Choroid plexus epithelial cell (primary cell): ENCODE measurements around the gene MATN1.

Experiments used
- DNase-seq: peaks from one replicate; pipeline ENCODE4 v3.0.0-alpha.2; 2010; ENCODE audit warnings: low read depth
- H3K4me3 ChIP-seq: 2 replicates; pipeline ENCODE4 v1.5.1; 2011; ENCODE audit warnings: low read depth, mild to moderate bottlenecking, control low read depth, low read length, moderate library complexity
- TF ChIP-seq, protein P1 (sequence below): conservative IDR thresholded peaks from 2 replicates; pipeline ENCODE4 v1.5.1; 2011; ENCODE audit warnings: low read depth, mild to moderate bottlenecking, control low read depth, inconsistent platforms, low read length, moderate library complexity

The MATN1 gene

DNA sequence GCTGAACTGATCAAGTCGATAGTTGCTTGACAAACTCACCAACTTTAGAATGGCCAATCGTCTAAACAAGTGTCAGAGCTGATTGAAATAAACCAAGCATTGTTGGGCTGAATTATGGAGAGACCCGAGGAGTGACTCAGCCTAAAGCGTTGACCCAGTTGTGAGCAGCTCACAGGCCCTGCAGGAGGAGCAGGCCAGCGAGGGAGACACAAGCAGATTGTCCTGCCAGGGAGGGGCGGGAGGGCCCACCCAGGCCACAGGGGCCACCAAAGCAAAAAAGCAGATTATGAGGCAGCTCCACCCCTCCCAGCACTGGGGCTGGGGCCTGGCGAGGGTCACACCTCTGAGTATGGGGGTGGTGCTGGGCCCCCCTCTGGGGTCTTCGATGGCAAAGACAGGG, 10.1 kb upstream of the MATN1 start:
- H3K4me3 ChIP-seq, result no peak overlapping the region
- TF ChIP-seq, protein P1, sequence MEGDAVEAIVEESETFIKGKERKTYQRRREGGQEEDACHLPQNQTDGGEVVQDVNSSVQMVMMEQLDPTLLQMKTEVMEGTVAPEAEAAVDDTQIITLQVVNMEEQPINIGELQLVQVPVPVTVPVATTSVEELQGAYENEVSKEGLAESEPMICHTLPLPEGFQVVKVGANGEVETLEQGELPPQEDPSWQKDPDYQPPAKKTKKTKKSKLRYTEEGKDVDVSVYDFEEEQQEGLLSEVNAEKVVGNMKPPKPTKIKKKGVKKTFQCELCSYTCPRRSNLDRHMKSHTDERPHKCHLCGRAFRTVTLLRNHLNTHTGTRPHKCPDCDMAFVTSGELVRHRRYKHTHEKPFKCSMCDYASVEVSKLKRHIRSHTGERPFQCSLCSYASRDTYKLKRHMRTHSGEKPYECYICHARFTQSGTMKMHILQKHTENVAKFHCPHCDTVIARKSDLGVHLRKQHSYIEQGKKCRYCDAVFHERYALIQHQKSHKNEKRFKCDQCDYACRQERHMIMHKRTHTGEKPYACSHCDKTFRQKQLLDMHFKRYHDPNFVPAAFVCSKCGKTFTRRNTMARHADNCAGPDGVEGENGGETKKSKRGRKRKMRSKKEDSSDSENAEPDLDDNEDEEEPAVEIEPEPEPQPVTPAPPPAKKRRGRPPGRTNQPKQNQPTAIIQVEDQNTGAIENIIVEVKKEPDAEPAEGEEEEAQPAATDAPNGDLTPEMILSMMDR, result no peak
- no peak for DNase-seq

DNA sequence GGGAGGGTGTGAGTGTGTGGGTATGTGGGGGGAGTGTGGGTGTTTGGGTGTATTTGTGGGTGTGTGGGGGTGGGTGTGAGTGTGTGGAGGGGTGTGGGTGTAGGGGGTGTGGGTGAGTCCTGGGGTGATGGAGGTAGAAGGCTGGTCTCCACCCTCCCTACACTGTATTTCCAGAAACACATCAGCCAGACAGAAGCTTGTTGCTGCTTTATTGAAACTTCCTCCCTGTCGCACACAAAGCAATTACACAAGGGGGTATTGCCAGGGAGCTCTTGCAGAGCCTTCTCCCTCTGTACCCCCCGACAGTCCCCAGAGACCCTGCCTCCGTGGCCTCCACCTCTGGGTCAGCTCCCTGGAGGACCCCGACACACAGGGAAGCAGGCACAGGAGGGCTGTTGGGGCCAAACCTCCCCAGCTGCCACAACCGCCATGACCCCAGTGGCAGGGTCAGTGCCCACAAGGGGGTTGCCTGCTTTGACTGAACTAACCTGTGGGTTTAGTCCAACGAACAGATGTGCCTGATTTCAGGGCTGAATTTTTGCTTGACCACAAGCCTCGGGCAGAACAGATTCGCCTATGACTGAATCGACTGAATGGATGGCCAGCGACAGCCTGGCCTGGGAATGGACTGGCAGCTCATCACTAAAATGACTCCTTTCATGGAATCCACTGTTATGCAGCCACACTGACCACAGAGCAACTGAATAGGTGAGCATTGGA, 9.1 kb upstream of the MATN1 start:
- TF ChIP-seq, protein P1, result no peak
- no peak overlapping the region for H3K4me3 ChIP-seq
- no peak for DNase-seq

DNA sequence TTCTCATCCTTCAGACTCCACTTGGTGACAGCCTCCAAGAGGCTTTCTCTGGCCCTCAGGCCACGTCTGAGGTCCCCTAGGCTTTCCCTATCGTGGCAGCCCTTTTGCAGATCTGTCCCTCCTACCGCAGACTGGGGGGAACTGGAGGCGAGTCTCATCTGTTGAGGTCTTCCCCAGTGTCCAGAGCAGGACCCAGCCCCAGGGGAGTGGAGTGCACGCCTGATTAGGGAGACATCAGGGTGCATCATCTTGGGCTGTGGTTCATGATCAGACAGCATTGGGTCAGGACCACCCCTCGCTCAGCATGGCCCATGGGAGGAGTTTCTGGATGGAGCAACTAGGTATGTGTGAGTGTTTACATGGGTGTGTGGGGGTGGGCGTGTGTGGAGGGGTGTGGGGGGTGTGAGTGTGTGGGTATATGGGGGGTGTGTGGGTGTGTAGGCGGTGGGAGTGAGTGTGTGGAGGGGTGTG, 8.5 kb upstream of the MATN1 start:
- TF ChIP-seq, protein P1, result no peak
- DNase-seq, result no peak
- H3K4me3 ChIP-seq, result no peak overlapping the region

DNA sequence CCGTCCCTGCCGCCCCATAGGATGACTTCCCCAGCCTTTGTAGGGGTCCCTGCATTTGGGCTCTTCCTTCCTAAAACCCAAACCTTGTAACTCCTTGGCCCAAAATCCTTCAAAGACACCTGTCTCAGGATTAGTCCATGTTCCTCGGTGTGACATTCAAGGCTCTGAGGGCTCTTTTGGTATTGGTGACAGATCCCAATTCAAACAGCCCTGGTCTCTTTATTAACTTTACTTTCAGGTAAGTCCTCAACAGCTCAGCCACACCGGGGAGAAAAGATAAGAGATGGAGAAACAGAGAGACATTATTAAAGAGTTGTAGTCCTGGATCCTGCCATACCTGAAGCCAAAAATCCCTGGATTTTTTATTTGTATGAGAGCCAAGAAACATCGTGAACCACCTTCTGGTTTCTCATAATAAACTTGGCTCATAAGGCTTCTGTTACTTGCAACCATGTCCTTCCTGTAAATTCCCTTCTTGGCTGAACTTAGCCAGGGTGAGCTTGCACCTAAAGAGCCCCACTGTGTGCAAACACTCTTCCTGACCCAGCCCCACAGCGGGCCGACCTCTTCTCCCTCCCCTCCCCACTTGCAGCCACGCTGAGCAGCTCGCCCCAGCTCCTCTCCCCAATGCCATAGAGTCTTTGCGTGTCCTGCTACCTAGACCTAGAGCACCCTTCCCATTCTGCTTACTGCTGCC, 7.9 kb upstream of the MATN1 start:
- TF ChIP-seq, protein P1, result no peak
- DNase-seq, result no peak
- H3K4me3 ChIP-seq, result no peak overlapping the region

DNA sequence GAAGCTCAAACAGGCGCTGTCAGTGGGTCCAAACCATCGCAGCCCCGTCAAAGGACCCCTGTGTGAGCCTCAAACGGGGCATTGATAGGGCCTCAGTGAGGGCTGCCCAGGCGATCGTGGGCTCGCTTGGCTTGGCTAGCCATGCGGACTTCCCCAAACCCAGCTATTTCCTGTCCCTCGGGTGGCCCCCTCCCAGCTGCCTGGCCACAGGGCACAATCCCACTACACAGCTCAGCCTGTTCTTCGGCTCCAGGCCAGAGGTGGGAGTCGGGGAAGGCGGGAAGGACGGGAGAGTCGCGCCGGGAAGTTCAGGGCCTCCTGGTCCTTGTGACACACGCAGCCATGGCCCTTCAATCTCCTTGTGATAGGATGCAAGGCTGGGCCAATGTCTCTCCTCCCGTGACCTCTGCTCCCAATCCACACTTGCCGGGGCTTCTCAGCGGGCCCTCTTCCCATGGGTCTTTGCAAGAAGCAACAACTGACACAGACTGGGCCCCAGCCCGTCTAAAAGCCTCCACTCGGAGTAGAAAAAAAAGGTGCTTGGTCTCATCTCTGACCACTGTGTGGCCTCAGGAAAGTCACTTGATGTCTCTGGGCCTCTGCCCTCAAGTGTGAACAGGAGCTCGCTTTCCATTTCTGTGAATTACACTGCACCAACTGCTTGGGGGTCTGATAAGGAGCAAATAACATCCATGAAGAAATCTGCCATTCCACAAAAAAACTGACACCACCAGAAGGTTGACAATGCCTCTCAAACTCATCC, 7.1 kb upstream of the MATN1 start:
- TF ChIP-seq, protein P1, result no peak
- DNase-seq, result no peak
- no peak overlapping the region for H3K4me3 ChIP-seq

DNA sequence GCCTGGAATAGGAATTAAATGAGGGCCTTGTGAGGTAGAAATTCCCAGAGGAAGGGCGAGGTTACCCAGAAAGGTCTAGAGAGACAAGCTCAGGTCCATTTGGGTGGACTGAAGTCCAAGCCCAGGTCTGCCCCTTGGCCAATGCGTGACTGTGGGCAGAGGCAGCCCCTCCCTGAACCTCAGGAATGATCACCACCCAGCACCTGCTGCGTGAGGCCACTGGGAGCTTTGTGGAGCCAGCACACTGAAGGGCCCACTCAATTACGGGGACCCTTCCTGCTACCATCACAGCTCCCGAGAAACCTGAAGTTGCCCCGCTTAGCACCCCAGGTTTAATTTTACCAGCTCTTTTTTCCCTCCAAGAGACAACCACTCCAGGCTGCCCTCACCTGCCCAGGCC, 6.5 kb upstream of the MATN1 start:
- no peak overlapping the region for H3K4me3 ChIP-seq
- no peak for DNase-seq
- TF ChIP-seq, protein P1, result no peak
